Colonic mucosa (tissue), 4 donors: Measurements from ENCODE around the gene HESX1. TPM values are rescaled to one million over a fixed set of nuclear protein-coding genes. Genes with fewer than 3 reads are reported as not detected.

Source experiments
- DNase-seq: peaks from one replicate; pipeline ENCODE4 v3.0.0-alpha.2; 2020
- H3K27ac ChIP-seq: fragments of 200-600 bp; one replicate; pipeline ENCODE4 v1.8.0; 2021
- H3K27me3 ChIP-seq: fragments of 200-600 bp; one replicate; pipeline ENCODE4 v1.8.0; 2021
- H3K36me3 ChIP-seq: fragments of 200-600 bp; one replicate; pipeline ENCODE4 v1.8.0; 2021
- H3K4me1 ChIP-seq: fragments of 200-600 bp; one replicate; pipeline ENCODE4 v1.8.0; 2021; ENCODE audit warnings: mild to moderate bottlenecking
- H3K4me3 ChIP-seq: fragments of 200-600 bp; one replicate; pipeline ENCODE4 v1.8.0; 2021
- H3K9ac ChIP-seq, 2 donors: one replicate each; pipeline ENCODE4 v1.7.0; 2013; ENCODE audit warnings: control low read depth in 2 of 2, low read depth in 2 of 2, low read length in 2 of 2
- H3K9me3 ChIP-seq: fragments of 200-600 bp; one replicate; pipeline ENCODE4 v1.8.0; 2021
- intact Hi-C: fragments of 100-400 bp; cut with DNase I; formaldehyde crosslinking; loops from one replicate; pipeline ENCODE4 v1.14.1; 2022
- total RNA-seq, 2 donors: library from RNA; stranded (reverse); fragmentation: NEBNext Ultra II Directional in 1 of 2; extraction: Animal tissue kit (Norgen Biotek cat#: 25700) in 1 of 2; gene quantifications; one replicate each; pipeline ENCODE4 v1.2.1, GENCODE V29; 2021
- TF ChIP-seq, protein P1 (sequence below): fragments of 200-600 bp; IDR thresholded peaks from one replicate; pipeline ENCODE4 v1.8.0; 2022; ENCODE audit warnings: antibody characterized with exemption, mild to moderate bottlenecking
- donor health status: healthy.
- donor health status: DM: no; HTN: no; CAD: no.
- donor health status: DM: no; HTN: no; CAD: no.

Gene HESX1
- under 1 TPM; 0.42 to 0.48 TPM for total RNA-seq

DNA sequence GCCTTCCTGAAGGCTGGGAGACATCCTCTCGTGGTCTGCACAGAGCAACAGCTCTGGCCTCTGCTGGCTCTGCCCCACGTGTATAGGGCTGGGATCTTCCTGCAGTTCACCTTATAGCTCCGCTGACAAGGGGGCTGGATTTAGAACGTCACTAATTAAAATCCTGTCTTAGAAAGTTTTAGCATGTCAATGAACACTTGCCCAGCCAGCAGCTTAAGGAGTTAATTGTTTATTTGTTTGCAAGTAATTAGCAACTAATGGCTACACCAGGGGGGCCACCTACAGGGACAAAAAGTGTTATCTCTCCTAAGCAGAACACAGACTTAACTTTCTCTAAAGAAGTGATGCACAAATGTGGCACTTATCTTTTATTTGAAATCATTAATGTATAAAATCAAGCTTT lies at the start of gene HESX1:
Gene HESX1, minus strand, starts transcription at position 84 of the 403 bp plus-strand sequence. Its CDS starts 60 bp downstream, at position 24.
- H3K9ac ChIP-seq, result no peak within 1 kb of the TSS

DNA sequence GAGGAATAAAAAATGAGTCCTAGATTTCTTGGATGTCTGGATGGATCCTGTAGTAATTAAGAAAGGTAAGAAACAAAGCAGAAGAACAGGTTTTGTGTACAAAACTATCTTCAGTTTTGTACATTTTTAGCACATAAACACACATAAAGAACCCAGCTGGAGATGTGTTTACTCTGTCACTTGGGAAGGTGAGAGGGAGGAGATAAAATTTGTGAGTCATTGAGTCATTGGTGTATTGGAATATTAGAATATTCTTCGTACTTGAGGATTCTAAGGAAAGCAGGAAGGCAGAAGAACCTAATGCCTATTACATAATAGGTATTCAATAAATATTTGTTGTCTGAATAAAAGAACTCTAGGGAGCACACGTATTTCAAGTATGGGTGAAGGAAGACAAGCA lies 45.2 kb upstream of the HESX1 start:
- no peak overlapping the region for H3K4me3 ChIP-seq
- TF ChIP-seq, protein P1, sequence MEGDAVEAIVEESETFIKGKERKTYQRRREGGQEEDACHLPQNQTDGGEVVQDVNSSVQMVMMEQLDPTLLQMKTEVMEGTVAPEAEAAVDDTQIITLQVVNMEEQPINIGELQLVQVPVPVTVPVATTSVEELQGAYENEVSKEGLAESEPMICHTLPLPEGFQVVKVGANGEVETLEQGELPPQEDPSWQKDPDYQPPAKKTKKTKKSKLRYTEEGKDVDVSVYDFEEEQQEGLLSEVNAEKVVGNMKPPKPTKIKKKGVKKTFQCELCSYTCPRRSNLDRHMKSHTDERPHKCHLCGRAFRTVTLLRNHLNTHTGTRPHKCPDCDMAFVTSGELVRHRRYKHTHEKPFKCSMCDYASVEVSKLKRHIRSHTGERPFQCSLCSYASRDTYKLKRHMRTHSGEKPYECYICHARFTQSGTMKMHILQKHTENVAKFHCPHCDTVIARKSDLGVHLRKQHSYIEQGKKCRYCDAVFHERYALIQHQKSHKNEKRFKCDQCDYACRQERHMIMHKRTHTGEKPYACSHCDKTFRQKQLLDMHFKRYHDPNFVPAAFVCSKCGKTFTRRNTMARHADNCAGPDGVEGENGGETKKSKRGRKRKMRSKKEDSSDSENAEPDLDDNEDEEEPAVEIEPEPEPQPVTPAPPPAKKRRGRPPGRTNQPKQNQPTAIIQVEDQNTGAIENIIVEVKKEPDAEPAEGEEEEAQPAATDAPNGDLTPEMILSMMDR, result no peak
- H3K36me3 ChIP-seq, result no peaks in the 10 kb centered on the region
- H3K9me3 ChIP-seq, result no peaks in the 10 kb centered on the region
- H3K27ac ChIP-seq, result no peak overlapping the region
- H3K27me3 ChIP-seq, result no peaks in the 10 kb centered on the region
- no peak for DNase-seq
- intact Hi-C loops, result no loop called here
- no peaks in the 10 kb centered on the region for H3K4me1 ChIP-seq
- no peak overlapping the region for H3K9ac ChIP-seq

More for the DNA sequence above, at the start of gene HESX1:
- Histone ChIP-seq H3K9me3 (no peaks in the 10 kb centered on the region), H3K36me3 (no peaks in the 10 kb centered on the region), H3K4me1 (no peaks in the 10 kb centered on the region), H3K4me3 (no peak within 1 kb of the TSS), H3K27me3 (no peaks in the 10 kb centered on the region), H3K27ac (no peak within 1 kb of the TSS)
- intact Hi-C loops, result no loop called here
- no peak for DNase-seq
- TF ChIP-seq, protein P1, result no peak

DNA sequence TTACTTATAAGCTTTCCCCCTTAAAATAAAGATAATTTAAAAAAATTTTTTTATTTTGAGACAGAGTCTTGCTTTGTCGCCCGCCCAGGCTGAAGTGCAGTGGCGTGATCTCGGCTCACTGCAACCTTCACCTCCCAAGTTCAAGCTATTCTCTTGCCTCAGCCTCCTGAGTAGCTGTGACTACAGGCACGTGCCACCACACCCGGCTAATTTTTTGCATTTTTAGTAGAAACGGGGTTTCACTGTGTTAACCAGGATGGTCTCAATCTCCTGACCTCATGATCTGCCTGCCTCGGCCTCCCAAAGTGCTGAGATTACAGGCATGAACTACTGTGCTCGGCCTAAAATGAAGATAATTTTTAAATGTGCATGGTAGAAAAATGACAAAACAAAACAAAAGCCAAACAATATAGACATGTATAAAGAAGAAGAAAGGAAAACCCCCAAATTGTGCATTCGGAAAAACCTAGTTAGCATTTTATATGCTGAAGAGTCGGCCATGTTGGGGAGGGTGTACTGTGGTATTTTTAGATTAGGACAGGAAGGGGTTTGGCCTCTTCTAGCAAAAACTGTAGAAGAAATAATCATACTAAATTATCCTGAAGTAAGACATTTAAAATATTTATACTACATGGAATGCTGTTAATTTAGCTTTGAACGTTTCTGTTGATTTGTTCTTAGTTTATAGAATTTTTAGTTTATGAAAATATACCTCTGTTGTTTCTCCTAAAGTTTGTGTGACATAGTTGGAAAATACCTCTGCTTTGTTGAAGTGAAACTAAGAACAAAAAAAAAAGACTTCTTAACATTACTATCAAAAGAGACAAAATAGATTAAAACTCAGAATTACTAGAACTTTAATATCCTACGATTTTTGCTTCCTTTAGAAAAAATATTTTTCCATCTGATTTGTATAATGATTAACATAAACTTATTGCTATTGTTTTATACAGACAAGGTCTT lies 35.1 kb upstream of the HESX1 start:
- intact Hi-C loops, result no loop called here
- Histone ChIP-seq H3K9ac (no peak overlapping the region), H3K27ac (no peak overlapping the region), H3K36me3 (no peaks in the 10 kb centered on the region), H3K9me3 (no peaks in the 10 kb centered on the region), H3K27me3 (no peaks in the 10 kb centered on the region), H3K4me1 (no peaks in the 10 kb centered on the region), H3K4me3 (no peak overlapping the region)
- DNase-seq, result no peak
- TF ChIP-seq, protein P1, result no peak

DNA sequence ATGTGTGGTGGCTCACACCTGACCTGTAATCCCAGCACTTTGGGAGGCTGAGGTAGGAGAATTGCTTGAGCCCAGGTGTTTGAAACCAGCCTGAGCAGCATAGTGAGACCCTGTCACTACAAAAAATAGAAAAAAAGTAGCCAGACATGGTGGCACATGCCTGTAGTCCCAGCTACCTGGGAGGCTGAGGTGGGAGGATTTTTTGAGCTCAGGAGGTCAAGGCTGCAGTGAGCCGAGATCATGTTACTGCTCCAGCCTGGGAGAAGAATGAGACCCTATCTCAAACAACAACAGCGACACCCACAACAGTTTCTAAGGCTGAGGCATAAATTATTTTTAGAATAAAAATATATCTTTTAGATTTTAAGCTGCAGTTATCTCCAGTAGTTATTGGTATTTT lies 34.0 kb upstream of the HESX1 start:
- H3K9ac ChIP-seq, result no peak overlapping the region
- no peaks in the 10 kb centered on the region for H3K4me1 ChIP-seq
- TF ChIP-seq, protein P1, result no peak
- no peaks in the 10 kb centered on the region for H3K27me3 ChIP-seq
- H3K36me3 ChIP-seq, result no peaks in the 10 kb centered on the region
- intact Hi-C loops, result no loop called here
- no peaks in the 10 kb centered on the region for H3K9me3 ChIP-seq
- H3K27ac ChIP-seq, result no peak overlapping the region
- DNase-seq, result no peak
- H3K4me3 ChIP-seq, result no peak overlapping the region

DNA sequence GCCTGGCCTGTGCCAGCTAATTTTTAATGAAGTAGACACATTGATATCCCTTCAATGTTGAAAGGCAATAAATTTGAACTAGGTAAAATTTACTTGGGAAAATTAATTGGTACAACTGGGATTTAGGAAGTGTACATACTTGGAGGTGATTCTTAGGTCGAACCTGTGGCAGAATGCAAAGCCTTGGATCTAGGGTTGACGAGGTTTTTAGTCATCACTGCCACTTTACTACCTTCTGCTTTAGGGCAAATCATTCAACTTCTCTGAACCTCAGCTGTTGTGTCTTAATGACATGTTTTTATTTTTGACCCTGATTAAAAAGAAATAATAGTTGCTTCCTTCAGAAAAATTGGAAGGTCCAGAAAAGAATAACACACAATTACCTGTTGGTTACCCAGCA lies 30.2 kb upstream of the HESX1 start:
- intact Hi-C loops, result no loop called here
- Histone ChIP-seq H3K36me3 (no peaks in the 10 kb centered on the region), H3K4me1 (no peaks in the 10 kb centered on the region), H3K9me3 (no peaks in the 10 kb centered on the region), H3K4me3 (no peak overlapping the region), H3K9ac (no peak overlapping the region), H3K27ac (no peak overlapping the region), H3K27me3 (no peaks in the 10 kb centered on the region)
- DNase-seq, result no peak
- TF ChIP-seq, protein P1, result no peak
